Measurements from ENCODE around the gene ACOX2. TPM values are rescaled to one million over a fixed set of nuclear protein-coding genes. Genes with fewer than 3 reads are reported as not detected.

The ACOX2 gene
- total and polyA plus RNA-seq, 2 donors (not counting 3 experiments of a cell fraction or from before 2014, with no cell fraction given), result 1.5 to 10.5 TPM

GRCh38 chr3:58466899-58467563 lies 70.0 kb downstream of the ACOX2 start:
- dilution Hi-C loops (cut with MboI; ENCODE audit: extremely low pct_ligation_motif_present, low sequenced_read_pairs) (no loop called here), intact Hi-C loops (cut with micrococcal nuclease) (no loop called here)
- Histone ChIP-seq H3K9ac (replicated peaks; ENCODE audit: extremely low read depth, insufficient read depth, low read length) (no peak overlapping the region), H3K4me3 (replicated peaks in 1 of 3; ENCODE audit: insufficient read depth in 1 of 3, low read depth in 1 of 3, low read length in 3 of 3) (no peak overlapping the region), H4K20me1 (replicated peaks; ENCODE audit: control insufficient read depth, extremely low read depth, insufficient read depth, low read length) (no peaks in the 10 kb centered on the region), H3K27ac (ENCODE audit: insufficient read depth, low read depth, low read length) (no peak overlapping the region), H3K36me3 (ENCODE audit: control insufficient read depth in 2 of 2, extremely low read depth in 1 of 2, insufficient read depth in 2 of 2, low read length in 2 of 2) (no peaks in the 10 kb centered on the region), H3K79me2 (ENCODE audit: control insufficient read depth, insufficient read depth, low read length) (no peaks in the 10 kb centered on the region), H2AFZ (ENCODE audit: low read depth, low read length) (no peak overlapping the region), H3K9me1 (replicated peaks; ENCODE audit: control insufficient read depth, extremely low read depth, insufficient read depth, low read length) (no peaks in the 10 kb centered on the region), H3K27me3 (ENCODE audit: control insufficient read depth in 2 of 2, insufficient read depth in 2 of 2, low read length in 2 of 2) (no peaks in the 10 kb centered on the region), H3K4me2 (ENCODE audit: insufficient read depth, low read length) (no peak overlapping the region), H3K9me3 (replicated peaks; ENCODE audit: control insufficient read depth, insufficient read depth, low read length) (no peaks in the 10 kb centered on the region), H3K4me1 (ENCODE audit: control insufficient read depth, extremely low read depth, insufficient read depth, low read length) (peaks cover 8% of the 10 kb centered on the region)
- POLR2A ChIA-PET, result no interaction called here
- no peak for FAIRE-seq
- CTCF ChIA-PET, result no interaction called here
- no peak for DNase-seq (ENCODE audit: low read depth, low spot score)
- TF ChIP-seq FOS (IDR thresholded peaks at IDR 0.05; ENCODE audit: borderline replicate concordance, insufficient read depth, low read length) (no peak), MYC (IDR thresholded peaks at IDR 0.05; ENCODE audit: low read depth, low read length) (no peak), JUN (IDR thresholded peaks at IDR 0.05; ENCODE audit: borderline replicate concordance, insufficient read depth, insufficient read length, low read depth) (no peak), MAX (IDR thresholded peaks at IDR 0.05; ENCODE audit: insufficient read depth, insufficient read length) (no peak), CTCF (IDR thresholded peaks at IDR 0.05; ENCODE audit: extremely low read depth in 1 of 2, insufficient read depth in 1 of 2, low read depth in 1 of 2, low read length in 2 of 2) (no peak), POLR2A (IDR thresholded peaks at IDR 0.05; ENCODE audit: low read depth, low read length) (no peak), POLR2AphosphoS5 (IDR thresholded peaks at IDR 0.05; ENCODE audit: insufficient read depth, low read depth, low read length) (no peak)
- BruUV-seq (replicated peaks), result no TSS peak
